Omental fat pad (tissue), 4 donors: ENCODE data around the gene SRBD1. TPM values are rescaled to one million over a fixed set of nuclear protein-coding genes. Genes with fewer than 3 reads are reported as not detected.

Experiments
- ATAC-seq: fragments of 150-250 bp; one replicate; pipeline ENCODE4 v1.9.1; 2016; ENCODE audit warnings: mild to moderate bottlenecking, moderate library complexity; ENCODE audit not compliant: low FRiP score
- DNase-seq: peaks from one replicate; pipeline ENCODE4 v3.0.0-alpha.2; 2019; ENCODE audit warnings: low spot score
- CTCF ChIP-seq, 3 donors: fragments of 450-650 bp; IDR thresholded peaks; one replicate each; pipeline ENCODE4 v1.5.1; 2016 to 2017; ENCODE audit warnings: antibody characterized with exemption in 3 of 3, mild to moderate bottlenecking in 3 of 3, moderate library complexity in 2 of 3
- total RNA-seq, 4 donors: library from RNA; depleted of rRNA; stranded (reverse); fragments of >200 nt; gene quantifications; one replicate each; pipeline ENCODE4 v1.1.0, GENCODE V29; 2016

The SRBD1 gene
- total RNA-seq, 4 donors from 2014 or later = 10.3 to 36.4 (median 14.1) TPM

- no peak for DNase-seq
- no peak for TF ChIP-seq CTCF (IDR thresholded peaks at IDR 0.05)
- ATAC-seq = no peak
These were observed 11.4 kb upstream of the SRBD1 start for GRCh38 chr2:45622336-45623075.

- ATAC-seq (no peak), DNase-seq (no peak)
- no peak for TF ChIP-seq CTCF (IDR thresholded peaks at IDR 0.05)
These were observed 6.4 kb upstream of the SRBD1 start for GRCh38 chr2:45617496-45617895.

- no peak for DNase-seq
- no peak for ATAC-seq
- TF ChIP-seq CTCF (IDR thresholded peaks at IDR 0.05) = no peak
These were observed 5.8 kb upstream of the SRBD1 start for GRCh38 chr2:45616658-45617411.

- no peak for DNase-seq
- no peak for TF ChIP-seq CTCF (IDR thresholded peaks at IDR 0.05)
- ATAC-seq = no peak
These were observed 3.9 kb upstream of the SRBD1 start for GRCh38 chr2:45614871-45615415.

- no peak for DNase-seq
- ATAC-seq = no peak
- no peak for TF ChIP-seq CTCF (IDR thresholded peaks at IDR 0.05)
These were observed 3.3 kb upstream of the SRBD1 start for GRCh38 chr2:45614330-45614729.

GRCh38 chr2:45612731-45613130, 1.7 kb upstream of the SRBD1 start:
- DNase-seq (no peak), ATAC-seq (no peak)
- TF ChIP-seq CTCF (IDR thresholded peaks at IDR 0.05) = no peak
